A549 (cell line): Measurements from ENCODE around the gene TCF4.

Experiments
- CTCF ChIP-seq: fragments of >200 bp; sonication (Bioruptor Twin); formaldehyde crosslinking; IDR thresholded peaks from 3 replicates; pipeline ENCODE4 v1.5.1; 2016
- E2F6 ChIP-seq: IDR thresholded peaks from 2 replicates; pipeline ENCODE4 v1.6.1; 2012; ENCODE audit warnings: low read depth, borderline replicate concordance
- EP300 ChIP-seq, 2 experiments: fragments of >200 bp; sonication (Bioruptor Twin); formaldehyde crosslinking; IDR thresholded peaks; 2 replicates in 1 of 2; 3 replicates in 1 of 2; pipeline ENCODE4 v1.6.1; 2016 to 2017
- JUN ChIP-seq, 2 experiments: fragments of >200 bp; sonication (Bioruptor Twin); formaldehyde crosslinking; IDR thresholded peaks; 2 replicates in 1 of 2; 3 replicates in 1 of 2; pipeline ENCODE4 v1.6.1; 2016 to 2017
- MAFK ChIP-seq: fragments of 450-650 bp; IDR thresholded peaks from 2 replicates; pipeline ENCODE4 v1.6.1; 2014; ENCODE audit not compliant: partially characterized antibody
- NPAS2 ChIP-seq: fragments of 250-450 bp; sonication (Bioruptor Pico); IDR thresholded peaks from 2 replicates; pipeline ENCODE4 v1.8.0; 2022; ENCODE audit warnings: mild to moderate bottlenecking, moderate library complexity, borderline replicate concordance
- POLR2A ChIP-seq: IDR thresholded peaks from 2 replicates; pipeline ENCODE4 v1.6.1; 2012; ENCODE audit warnings: mild to moderate bottlenecking, low read length
- RAD21 ChIP-seq, 2 experiments: fragments of >200 bp in 1 of 2; sonication (Bioruptor Twin) in 1 of 2; formaldehyde crosslinking in 1 of 2; IDR thresholded peaks in 1 of 2; conservative IDR thresholded peaks in 1 of 2; 2 replicates in 1 of 2; 3 replicates in 1 of 2; pipeline ENCODE4 v1.6.1; 2012 to 2018; ENCODE audit warnings: inconsistent platforms in 1 of 2
- RFX5 ChIP-seq: fragments of 450-650 bp; IDR thresholded peaks from 2 replicates; pipeline ENCODE4 v1.7.1; 2014; ENCODE audit warnings: antibody characterized with exemption, mild to moderate bottlenecking, moderate library complexity
- SREBF2 ChIP-seq: fragments of 450-650 bp; IDR thresholded peaks from 2 replicates; pipeline ENCODE4 v1.6.1; 2014; ENCODE audit warnings: mild to moderate bottlenecking, moderate library complexity
- TF ChIP-seq, protein P1 (sequence below): fragments of 200-600 bp; sonication (generic); IDR thresholded peaks from 2 replicates; pipeline ENCODE4 v1.6.1; 2016; ENCODE audit warnings: antibody characterized with exemption, mild to moderate bottlenecking, moderate library complexity
- TF ChIP-seq, protein P2 (sequence below): fragments of 250-450 bp; sonication (Bioruptor Pico); IDR thresholded peaks from 2 replicates; pipeline ENCODE4 v1.5.0; 2021; ENCODE audit warnings: mild to moderate bottlenecking, moderate library complexity, borderline replicate concordance
- TF ChIP-seq, protein P3 (sequence below): fragments of >200 bp; sonication (Bioruptor Twin); formaldehyde crosslinking; IDR thresholded peaks from 3 replicates; pipeline ENCODE4 v1.6.1; 2016

- TF ChIP-seq RAD21 (conservative IDR thresholded peaks at IDR 0.05 in 1 of 2, IDR thresholded peaks at IDR 0.05 in 1 of 2) (no peak), RFX5 (no peak), SREBF2 (no peak), JUN (IDR thresholded peaks at IDR 0.05) (no peak), CTCF (no peak), POLR2A (no peak), EP300 (IDR thresholded peaks at IDR 0.05) (no peak), E2F6 (no peak), MAFK (no peak), NPAS2 (no peak)
- TF ChIP-seq, protein P1, sequence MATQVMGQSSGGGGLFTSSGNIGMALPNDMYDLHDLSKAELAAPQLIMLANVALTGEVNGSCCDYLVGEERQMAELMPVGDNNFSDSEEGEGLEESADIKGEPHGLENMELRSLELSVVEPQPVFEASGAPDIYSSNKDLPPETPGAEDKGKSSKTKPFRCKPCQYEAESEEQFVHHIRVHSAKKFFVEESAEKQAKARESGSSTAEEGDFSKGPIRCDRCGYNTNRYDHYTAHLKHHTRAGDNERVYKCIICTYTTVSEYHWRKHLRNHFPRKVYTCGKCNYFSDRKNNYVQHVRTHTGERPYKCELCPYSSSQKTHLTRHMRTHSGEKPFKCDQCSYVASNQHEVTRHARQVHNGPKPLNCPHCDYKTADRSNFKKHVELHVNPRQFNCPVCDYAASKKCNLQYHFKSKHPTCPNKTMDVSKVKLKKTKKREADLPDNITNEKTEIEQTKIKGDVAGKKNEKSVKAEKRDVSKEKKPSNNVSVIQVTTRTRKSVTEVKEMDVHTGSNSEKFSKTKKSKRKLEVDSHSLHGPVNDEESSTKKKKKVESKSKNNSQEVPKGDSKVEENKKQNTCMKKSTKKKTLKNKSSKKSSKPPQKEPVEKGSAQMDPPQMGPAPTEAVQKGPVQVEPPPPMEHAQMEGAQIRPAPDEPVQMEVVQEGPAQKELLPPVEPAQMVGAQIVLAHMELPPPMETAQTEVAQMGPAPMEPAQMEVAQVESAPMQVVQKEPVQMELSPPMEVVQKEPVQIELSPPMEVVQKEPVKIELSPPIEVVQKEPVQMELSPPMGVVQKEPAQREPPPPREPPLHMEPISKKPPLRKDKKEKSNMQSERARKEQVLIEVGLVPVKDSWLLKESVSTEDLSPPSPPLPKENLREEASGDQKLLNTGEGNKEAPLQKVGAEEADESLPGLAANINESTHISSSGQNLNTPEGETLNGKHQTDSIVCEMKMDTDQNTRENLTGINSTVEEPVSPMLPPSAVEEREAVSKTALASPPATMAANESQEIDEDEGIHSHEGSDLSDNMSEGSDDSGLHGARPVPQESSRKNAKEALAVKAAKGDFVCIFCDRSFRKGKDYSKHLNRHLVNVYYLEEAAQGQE: no peak
- TF ChIP-seq, protein P2, sequence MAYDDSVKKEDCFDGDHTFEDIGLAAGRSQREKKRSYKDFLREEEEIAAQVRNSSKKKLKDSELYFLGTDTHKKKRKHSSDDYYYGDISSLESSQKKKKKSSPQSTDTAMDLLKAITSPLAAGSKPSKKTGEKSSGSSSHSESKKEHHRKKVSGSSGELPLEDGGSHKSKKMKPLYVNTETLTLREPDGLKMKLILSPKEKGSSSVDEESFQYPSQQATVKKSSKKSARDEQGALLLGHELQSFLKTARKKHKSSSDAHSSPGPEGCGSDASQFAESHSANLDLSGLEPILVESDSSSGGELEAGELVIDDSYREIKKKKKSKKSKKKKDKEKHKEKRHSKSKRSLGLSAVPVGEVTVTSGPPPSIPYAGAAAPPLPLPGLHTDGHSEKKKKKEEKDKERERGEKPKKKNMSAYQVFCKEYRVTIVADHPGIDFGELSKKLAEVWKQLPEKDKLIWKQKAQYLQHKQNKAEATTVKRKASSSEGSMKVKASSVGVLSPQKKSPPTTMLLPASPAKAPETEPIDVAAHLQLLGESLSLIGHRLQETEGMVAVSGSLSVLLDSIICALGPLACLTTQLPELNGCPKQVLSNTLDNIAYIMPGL (CRISPR knock-in tag): no peak
- TF ChIP-seq, protein P3, sequence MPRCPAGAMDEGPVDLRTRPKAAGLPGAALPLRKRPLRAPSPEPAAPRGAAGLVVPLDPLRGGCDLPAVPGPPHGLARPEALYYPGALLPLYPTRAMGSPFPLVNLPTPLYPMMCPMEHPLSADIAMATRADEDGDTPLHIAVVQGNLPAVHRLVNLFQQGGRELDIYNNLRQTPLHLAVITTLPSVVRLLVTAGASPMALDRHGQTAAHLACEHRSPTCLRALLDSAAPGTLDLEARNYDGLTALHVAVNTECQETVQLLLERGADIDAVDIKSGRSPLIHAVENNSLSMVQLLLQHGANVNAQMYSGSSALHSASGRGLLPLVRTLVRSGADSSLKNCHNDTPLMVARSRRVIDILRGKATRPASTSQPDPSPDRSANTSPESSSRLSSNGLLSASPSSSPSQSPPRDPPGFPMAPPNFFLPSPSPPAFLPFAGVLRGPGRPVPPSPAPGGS: no peak
Observed at GRCh38 chr18:55473560-55473959, 114.4 kb downstream of the TCF4 start.
